ENCODE results near the gene ZFHX2. TPM values are rescaled to one million over a fixed set of nuclear protein-coding genes. Genes with fewer than 3 reads are reported as not detected.
"Not testable (repeated sequence)": the region's sequence is repeated elsewhere in the genome, so short reads cannot be mapped to it uniquely, and the experiment has no call there.

Gene ZFHX2
- total and polyA plus RNA-seq, 2 of the 4 experiments (the other 2 are of a cell fraction): 0.18 to 0.53 TPM

DNA sequence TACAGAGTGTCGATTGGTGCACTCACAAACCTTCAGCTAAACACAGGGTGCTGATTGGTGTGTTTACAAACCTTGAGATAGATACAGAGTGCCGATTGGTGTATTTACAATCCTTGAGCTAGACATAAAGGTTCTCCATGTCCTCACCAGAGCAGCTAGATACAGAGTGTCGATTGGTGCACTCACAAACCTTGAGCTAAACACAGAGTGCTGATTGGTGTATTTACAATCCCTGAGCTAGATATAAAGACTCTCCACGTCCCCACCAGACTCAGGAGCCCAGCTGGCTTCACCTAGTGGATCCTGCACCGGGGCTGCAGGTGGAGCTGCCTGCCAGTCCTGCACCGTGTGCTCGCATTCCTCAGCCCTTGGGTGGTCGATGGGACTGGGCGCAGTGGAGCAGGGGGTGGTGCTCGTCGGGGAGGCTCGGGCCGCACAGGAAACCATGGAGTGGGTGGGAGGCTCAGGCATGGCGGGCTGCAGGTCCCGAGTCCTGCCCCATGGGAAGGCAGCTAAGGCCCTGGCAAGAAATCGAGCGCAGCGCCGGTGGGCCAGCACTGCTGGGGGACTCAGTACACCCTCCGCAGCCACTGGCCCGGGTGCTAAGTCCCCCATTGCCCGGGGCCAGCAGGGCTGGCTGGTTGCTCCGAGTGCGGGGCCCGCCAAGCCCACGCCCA lies 33.1 kb upstream of the ZFHX2 start:
- H3K9ac ChIP-seq (ENCODE audit: low read depth, low read length); H4K91ac ChIP-seq (ENCODE audit: insufficient read depth, low read depth, low read length); H4K5ac ChIP-seq (ENCODE audit: low read depth, low read length); H2AK5ac ChIP-seq (ENCODE audit: low read depth, low read length); H3K9me3 ChIP-seq (ENCODE audit: control insufficient read depth, insufficient read depth, low read length); H2BK5ac ChIP-seq (ENCODE audit: low read depth, low read length, poor library complexity, severe bottlenecking); DNase-seq; H3K27me3 ChIP-seq (ENCODE audit: control insufficient read depth, insufficient read depth, low read length); H3K36me3 ChIP-seq (ENCODE audit: control insufficient read depth, insufficient read depth, low read length); BruUV-seq (replicated peaks); H2BK15ac ChIP-seq (ENCODE audit: low read depth, low read length); H3K18ac ChIP-seq (ENCODE audit: low read depth, low read length); H3K79me1 ChIP-seq (ENCODE audit: low read depth in 1 of 2, low read length in 2 of 2); in situ Hi-C loops (cut with MboI; ENCODE audit: low sequenced_read_pairs); H2AFZ ChIP-seq (replicated peaks; ENCODE audit: low read length, poor library complexity); ATAC-seq (ENCODE audit: low read depth); dilution Hi-C loops (cut with HindIII; ENCODE audit: low sequenced_read_pairs, unreplicated experiment); POLR2A ChIA-PET (ENCODE audit: unreplicated experiment); H4K20me1 ChIP-seq (ENCODE audit: insufficient read depth, low read length); H2AK9ac ChIP-seq (replicated peaks; ENCODE audit: low read depth, low read length, poor library complexity); H2BK20ac ChIP-seq (ENCODE audit: low read depth, low read length); H3K56ac ChIP-seq (ENCODE audit: extremely low read depth, insufficient read depth, low read length); H3K4me2 ChIP-seq (ENCODE audit: low read depth, low read length); H3K4ac ChIP-seq (ENCODE audit: low read depth, low read length); H3K9me1 ChIP-seq (ENCODE audit: insufficient read depth, low read length); H3K27ac ChIP-seq (ENCODE audit: insufficient read depth, low read length); CTCF ChIA-PET; H3K4me1 ChIP-seq (ENCODE audit: control insufficient read depth, insufficient read depth, low read length); intact Hi-C loops (cut with micrococcal nuclease); H4K8ac ChIP-seq (ENCODE audit: low read depth in 2 of 2, low read length in 2 of 2); H3K4me3 ChIP-seq (ENCODE audit: insufficient read depth, low read depth, low read length); H2BK120ac ChIP-seq (ENCODE audit: low read depth, low read length); H3K14ac ChIP-seq (replicated peaks; ENCODE audit: low read depth, low read length); H3K23ac ChIP-seq (ENCODE audit: low read depth, low read length): not testable (repeated sequence)
- 70% methylated on average over 7 of the region's 26 CpGs; no CpG with 5 or more reads in 1 of the 2 experiments for WGBS, 2 experiments (ENCODE audit: extremely low coverage in 2 of 2, insufficient read length in 1 of 2)

DNA sequence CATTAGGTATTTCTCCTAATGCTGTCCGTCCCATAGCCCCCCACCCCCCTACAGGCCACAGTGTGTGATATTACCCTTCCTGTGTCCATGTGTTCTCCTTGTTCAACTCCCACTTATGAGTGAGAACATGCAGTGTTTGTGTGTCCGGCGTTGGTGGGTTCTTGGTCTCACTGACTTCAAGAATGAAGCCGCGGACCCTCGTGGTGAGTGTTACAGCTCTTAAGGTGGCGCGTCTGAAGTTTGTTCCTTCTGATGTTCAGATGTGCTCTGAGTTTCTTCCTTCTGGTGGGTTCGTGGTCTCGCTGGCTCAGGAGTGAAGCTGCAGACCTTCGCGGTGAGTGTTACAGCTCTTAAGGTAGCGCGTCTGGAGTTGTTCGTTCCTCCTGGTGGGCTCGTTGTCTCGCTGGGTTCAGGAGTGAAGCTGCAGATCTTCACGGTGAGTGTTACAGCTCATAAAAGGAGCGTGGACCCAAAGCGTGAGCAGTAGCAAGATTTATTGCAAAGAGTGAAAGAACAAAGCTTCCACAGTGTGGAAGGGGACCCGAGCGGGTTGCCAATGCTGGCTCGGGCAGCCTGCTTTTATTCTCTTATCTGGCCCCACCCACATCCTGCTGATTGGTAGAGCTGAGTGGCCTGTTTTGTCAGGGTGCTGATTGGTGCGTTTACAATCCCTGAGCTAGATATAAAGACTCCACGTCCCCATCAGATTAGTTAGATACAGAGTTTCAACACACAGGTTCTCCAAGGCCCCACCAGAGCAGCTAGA lies 32.4 kb upstream of the ZFHX2 start:
- in situ Hi-C loops (cut with MboI; ENCODE audit: low sequenced_read_pairs); POLR2A ChIA-PET (ENCODE audit: unreplicated experiment); H3K27ac ChIP-seq (ENCODE audit: insufficient read depth, low read length); DNase-seq; H2AK9ac ChIP-seq (replicated peaks; ENCODE audit: low read depth, low read length, poor library complexity); CTCF ChIA-PET; H2BK20ac ChIP-seq (ENCODE audit: low read depth, low read length); H3K4me1 ChIP-seq (ENCODE audit: control insufficient read depth, insufficient read depth, low read length); H4K20me1 ChIP-seq (ENCODE audit: insufficient read depth, low read length); H3K18ac ChIP-seq (ENCODE audit: low read depth, low read length); H3K4me2 ChIP-seq (ENCODE audit: low read depth, low read length); dilution Hi-C loops (cut with HindIII; ENCODE audit: low sequenced_read_pairs, unreplicated experiment); H4K91ac ChIP-seq (ENCODE audit: insufficient read depth, low read depth, low read length); H3K56ac ChIP-seq (ENCODE audit: extremely low read depth, insufficient read depth, low read length); H3K4ac ChIP-seq (ENCODE audit: low read depth, low read length); H3K9me3 ChIP-seq (ENCODE audit: control insufficient read depth, insufficient read depth, low read length); H4K5ac ChIP-seq (ENCODE audit: low read depth, low read length); H3K79me1 ChIP-seq (ENCODE audit: low read depth in 1 of 2, low read length in 2 of 2); ATAC-seq (ENCODE audit: low read depth); H3K9ac ChIP-seq (ENCODE audit: low read depth, low read length); H4K8ac ChIP-seq (ENCODE audit: low read depth in 2 of 2, low read length in 2 of 2); H3K9me1 ChIP-seq (ENCODE audit: insufficient read depth, low read length); H2BK120ac ChIP-seq (ENCODE audit: low read depth, low read length); H2AFZ ChIP-seq (replicated peaks; ENCODE audit: low read length, poor library complexity); H3K36me3 ChIP-seq (ENCODE audit: control insufficient read depth, insufficient read depth, low read length); H3K23ac ChIP-seq (ENCODE audit: low read depth, low read length); H3K4me3 ChIP-seq (ENCODE audit: insufficient read depth, low read depth, low read length); H3K14ac ChIP-seq (replicated peaks; ENCODE audit: low read depth, low read length); H2BK5ac ChIP-seq (ENCODE audit: low read depth, low read length, poor library complexity, severe bottlenecking); H2BK15ac ChIP-seq (ENCODE audit: low read depth, low read length); H2AK5ac ChIP-seq (ENCODE audit: low read depth, low read length); intact Hi-C loops (cut with micrococcal nuclease); BruUV-seq (replicated peaks): not testable (repeated sequence)
- WGBS, 2 experiments (ENCODE audit: extremely low coverage in 2 of 2, insufficient read length in 1 of 2): 89% methylated on average over 7 of the region's 25 CpGs; no CpG with 5 or more reads in 1 of the 2 experiments
- peaks cover 13% of the 10 kb centered on the region for H3K27me3 ChIP-seq (ENCODE audit: control insufficient read depth, insufficient read depth, low read length)
